Brain microvascular endothelial cell (primary cell): ENCODE data around the gene NEK9.
A peak's percentile ranks its signal among the peaks of the same experiment; 100 is the strongest.

Source experiments
- DNase-seq: peaks from one replicate; pipeline ENCODE4 v3.0.0-alpha.2; 2020
- H3K27ac ChIP-seq: fragments of 250-450 bp; sonication (Bioruptor Pico); 2 replicates; pipeline ENCODE4 v1.5.1; 2020; ENCODE audit warnings: mild to moderate bottlenecking, moderate library complexity
- H3K27me3 ChIP-seq: fragments of 250-450 bp; sonication (Bioruptor Pico); replicated peaks from 2 replicates; pipeline ENCODE4 v1.5.1; 2020; ENCODE audit warnings: mild to moderate bottlenecking
- H3K36me3 ChIP-seq: fragments of 250-450 bp; sonication (Bioruptor Pico); replicated peaks from 2 replicates; pipeline ENCODE4 v1.5.1; 2020; ENCODE audit warnings: mild to moderate bottlenecking
- H3K4me3 ChIP-seq: 2 replicates; pipeline ENCODE4 v1.5.1; 2011; ENCODE audit warnings: low read depth, mild to moderate bottlenecking, control low read depth, low read length, moderate library complexity
- in situ Hi-C: cut with HindIII; loops from 2 replicates; pipeline ENCODE4 v1.10.0; 2017; ENCODE audit warnings: low sequenced_read_pairs, low pct_ligation_motif_present
- TF ChIP-seq, protein P1 (sequence below): IDR thresholded peaks from 2 replicates; pipeline ENCODE4 v1.5.1; 2011; ENCODE audit warnings: low read depth, mild to moderate bottlenecking, moderate library complexity, low read length, control low read depth, inconsistent platforms; ENCODE audit errors: missing control alignments

Gene NEK9

DNA sequence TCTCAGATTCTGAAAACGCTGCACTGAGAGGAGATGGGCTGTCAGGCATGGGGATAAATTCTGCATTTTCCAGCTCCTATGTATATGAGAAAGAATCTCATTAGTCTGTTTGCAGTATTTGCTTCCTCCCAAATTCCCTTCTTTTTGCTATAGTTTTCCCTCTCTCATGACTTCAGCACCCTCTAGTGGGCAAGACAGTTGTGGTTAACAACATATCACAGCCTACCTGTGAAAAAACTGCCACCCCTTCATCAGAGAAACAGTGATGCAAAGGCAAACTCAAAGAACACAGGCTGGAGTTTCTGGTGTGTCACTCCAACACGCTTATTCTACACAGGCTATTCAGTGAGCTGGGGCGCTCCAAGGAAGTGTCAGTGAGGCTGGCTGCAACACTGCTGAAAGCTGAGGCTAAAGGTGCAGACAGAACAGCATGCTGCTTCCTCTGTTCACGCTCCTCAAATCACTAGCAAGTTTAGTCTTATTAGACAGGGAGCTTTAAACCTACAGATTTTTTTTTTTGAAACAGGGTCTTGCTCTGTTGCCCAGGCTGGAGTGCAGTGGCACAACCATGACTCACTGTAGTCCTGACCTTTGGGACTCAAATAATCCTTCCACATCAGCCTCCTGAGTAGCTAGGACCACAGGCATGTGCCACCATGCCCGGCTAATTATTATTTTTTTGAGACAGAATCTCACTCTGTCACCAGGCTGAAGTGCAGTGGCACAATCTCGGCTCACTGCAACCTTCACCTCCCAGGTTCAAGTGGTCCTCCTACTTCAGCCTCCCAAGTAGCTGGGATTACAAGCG, 38.1 kb downstream of the NEK9 start:
- H3K27ac ChIP-seq = no peak overlapping the region
- TF ChIP-seq, protein P1, sequence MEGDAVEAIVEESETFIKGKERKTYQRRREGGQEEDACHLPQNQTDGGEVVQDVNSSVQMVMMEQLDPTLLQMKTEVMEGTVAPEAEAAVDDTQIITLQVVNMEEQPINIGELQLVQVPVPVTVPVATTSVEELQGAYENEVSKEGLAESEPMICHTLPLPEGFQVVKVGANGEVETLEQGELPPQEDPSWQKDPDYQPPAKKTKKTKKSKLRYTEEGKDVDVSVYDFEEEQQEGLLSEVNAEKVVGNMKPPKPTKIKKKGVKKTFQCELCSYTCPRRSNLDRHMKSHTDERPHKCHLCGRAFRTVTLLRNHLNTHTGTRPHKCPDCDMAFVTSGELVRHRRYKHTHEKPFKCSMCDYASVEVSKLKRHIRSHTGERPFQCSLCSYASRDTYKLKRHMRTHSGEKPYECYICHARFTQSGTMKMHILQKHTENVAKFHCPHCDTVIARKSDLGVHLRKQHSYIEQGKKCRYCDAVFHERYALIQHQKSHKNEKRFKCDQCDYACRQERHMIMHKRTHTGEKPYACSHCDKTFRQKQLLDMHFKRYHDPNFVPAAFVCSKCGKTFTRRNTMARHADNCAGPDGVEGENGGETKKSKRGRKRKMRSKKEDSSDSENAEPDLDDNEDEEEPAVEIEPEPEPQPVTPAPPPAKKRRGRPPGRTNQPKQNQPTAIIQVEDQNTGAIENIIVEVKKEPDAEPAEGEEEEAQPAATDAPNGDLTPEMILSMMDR = peak; percentile 74
- H3K4me3 ChIP-seq = no peak overlapping the region
- H3K36me3 ChIP-seq = peaks cover 49% of the 10 kb centered on the region
- DNase-seq = peak; percentile 50
- in situ Hi-C loops = no loop called here
- H3K27me3 ChIP-seq = no peaks in the 10 kb centered on the region

DNA sequence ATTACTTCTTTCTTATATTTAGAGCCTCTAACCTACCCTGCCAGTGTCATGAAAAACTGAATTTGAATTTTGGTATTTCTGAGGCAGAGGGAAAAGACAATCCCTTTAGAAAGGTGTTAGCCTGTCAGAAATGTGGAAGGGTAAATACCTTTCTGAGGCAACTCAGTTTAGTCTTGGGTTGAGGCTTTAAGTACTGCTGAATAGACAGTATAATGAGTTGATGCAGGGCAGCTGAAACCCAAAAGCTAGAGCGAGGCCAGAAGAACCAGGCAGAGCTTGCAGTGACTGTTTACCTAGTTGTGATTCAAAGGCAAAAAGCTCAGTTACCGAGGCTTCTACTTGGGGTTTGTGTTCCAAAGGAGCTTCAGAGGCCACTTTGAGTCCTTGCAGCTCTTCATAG, 38.7 kb downstream of the NEK9 start:
- Histone ChIP-seq H3K4me3 (no peak overlapping the region), H3K27ac (no peak overlapping the region), H3K27me3 (no peaks in the 10 kb centered on the region), H3K36me3 (peaks cover 51% of the 10 kb centered on the region)
- TF ChIP-seq, protein P1 = no peak
- in situ Hi-C loops = no loop called here
- DNase-seq = no peak

DNA sequence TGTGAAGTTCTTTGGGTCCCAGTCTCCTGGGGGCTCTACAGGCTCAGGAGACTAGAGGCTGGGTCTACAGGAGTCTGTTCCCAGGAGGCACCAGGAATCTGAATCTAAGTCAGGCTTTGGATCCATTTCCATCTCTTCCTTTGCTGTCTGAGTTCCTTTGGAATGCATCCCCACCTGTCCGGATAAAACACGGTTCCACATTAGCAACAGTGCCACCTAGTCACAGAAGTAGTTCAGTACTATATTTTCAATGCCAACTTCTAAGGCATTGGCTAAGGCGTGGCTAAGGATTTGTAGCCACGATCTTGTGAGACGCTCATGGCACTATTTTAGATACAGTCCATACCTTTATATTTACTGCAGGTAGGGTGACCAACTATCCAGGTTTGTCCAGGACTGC, 42.3 kb downstream of the NEK9 start:
- TF ChIP-seq, protein P1 = no peak
- H3K4me3 ChIP-seq = no peak overlapping the region
- no peak overlapping the region for H3K27ac ChIP-seq
- H3K36me3 ChIP-seq = peaks cover 35% of the 10 kb centered on the region
- no peaks in the 10 kb centered on the region for H3K27me3 ChIP-seq
- DNase-seq = no peak
- in situ Hi-C loops = no loop called here

DNA sequence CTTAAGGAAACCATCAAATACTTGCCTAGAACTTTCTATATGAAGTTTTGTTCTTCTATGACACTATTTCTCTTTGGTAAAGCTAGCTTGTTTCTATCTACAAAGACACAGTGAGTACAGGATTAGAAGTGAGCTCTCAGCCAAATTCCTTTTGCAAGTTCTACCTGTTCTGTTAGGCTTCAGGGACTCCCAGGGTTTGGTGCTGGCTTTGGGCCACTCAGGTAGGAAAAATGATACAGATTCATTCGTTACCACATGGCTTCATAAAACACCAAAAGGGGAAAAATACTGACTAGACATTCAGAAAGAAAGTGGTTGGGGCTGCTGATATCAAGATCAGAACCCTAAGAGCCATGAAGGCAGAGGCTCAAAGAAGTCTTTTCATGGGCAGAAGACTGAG, 43.6 kb downstream of the NEK9 start:
- TF ChIP-seq, protein P1 = no peak
- DNase-seq = no peak
- in situ Hi-C loops = no loop called here
- Histone ChIP-seq H3K27me3 (no peaks in the 10 kb centered on the region), H3K27ac (no peak overlapping the region), H3K4me3 (no peak overlapping the region), H3K36me3 (peaks cover 34% of the 10 kb centered on the region)

DNA sequence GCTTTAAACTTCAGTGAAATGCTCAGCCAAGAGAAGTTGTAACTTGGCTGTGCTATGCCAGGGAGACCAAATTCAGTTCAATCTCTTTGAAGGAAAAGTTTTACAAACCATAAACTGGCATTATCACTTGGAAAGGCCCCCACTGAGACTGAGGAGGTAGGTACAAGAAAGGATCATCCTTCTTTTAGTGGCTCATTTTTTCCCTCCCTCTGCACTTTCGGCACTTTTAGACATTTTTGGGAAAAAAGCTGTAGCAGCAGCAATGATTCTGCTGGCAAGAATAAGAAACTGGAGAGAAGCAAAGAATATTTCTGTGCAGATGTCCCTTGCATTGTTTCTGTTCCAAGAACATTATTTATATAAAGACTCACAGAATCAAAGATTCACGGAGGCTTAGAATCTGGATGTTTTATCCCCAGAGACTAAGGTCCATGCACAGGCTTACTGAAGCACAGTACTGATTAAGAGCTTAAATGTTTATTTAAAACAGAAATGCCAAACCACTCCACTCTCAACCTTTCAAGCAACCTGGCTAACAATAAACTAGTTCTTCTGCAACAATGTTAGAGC, 45.1 kb downstream of the NEK9 start:
- Histone ChIP-seq H3K27me3 (no peaks in the 10 kb centered on the region), H3K27ac (no peak overlapping the region), H3K36me3 (peaks cover 19% of the 10 kb centered on the region), H3K4me3 (no peak overlapping the region)
- no peak for DNase-seq
- in situ Hi-C loops = no loop called here
- TF ChIP-seq, protein P1 = no peak
